ENCODE results near the gene TMCC1.
"Not testable (repeated sequence)": the region's sequence is repeated elsewhere in the genome, so short reads cannot be mapped to it uniquely, and the experiment has no call there.

The TMCC1 gene

DNA sequence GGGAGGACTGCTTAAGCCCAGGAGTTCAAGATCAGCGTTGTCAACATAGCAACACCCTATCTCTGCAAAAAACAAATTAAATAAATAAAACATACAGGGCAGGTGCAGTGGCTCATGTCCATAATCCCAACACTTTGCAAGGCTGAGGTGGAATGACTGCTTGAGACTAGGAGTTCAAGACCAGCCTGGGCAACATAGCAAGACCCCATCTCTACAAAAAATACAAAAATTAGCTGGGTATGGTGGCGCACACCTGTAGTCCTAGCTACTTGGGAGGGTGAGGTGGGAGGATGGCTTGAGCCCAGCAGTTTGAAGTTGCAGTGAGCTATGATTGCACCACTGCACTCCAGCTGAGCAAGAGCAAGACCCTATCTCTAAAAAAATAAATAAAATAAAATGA is 19.0 kb downstream of the TMCC1 start:
- H3K18ac ChIP-seq (ENCODE audit: low read depth in 1 of 2, low read length in 2 of 2); H3K27me3 ChIP-seq (ENCODE audit: control insufficient read depth in 1 of 2, insufficient read depth in 1 of 2, low read length in 2 of 2); H2AK5ac ChIP-seq (ENCODE audit: low read length, severe bottlenecking); H2BK12ac ChIP-seq (ENCODE audit: low read length in 2 of 2); H2BK15ac ChIP-seq (ENCODE audit: low read depth, poor library complexity, severe bottlenecking); H2BK120ac ChIP-seq (ENCODE audit: low read depth, low read length); H2AFZ ChIP-seq (ENCODE audit: low read depth, low read length); H2BK5ac ChIP-seq (ENCODE audit: low read depth, low read length, poor library complexity, severe bottlenecking); H3K9me3 ChIP-seq (ENCODE audit: control insufficient read depth, low read length); H3K4me2 ChIP-seq (ENCODE audit: low read length, poor library complexity, severe bottlenecking); H3K4me3 ChIP-seq (ENCODE audit: insufficient read depth in 1 of 2, low read depth in 1 of 2, low read length in 2 of 2); H3K27ac ChIP-seq (ENCODE audit: low read length, poor library complexity, severe bottlenecking); H3K4ac ChIP-seq (ENCODE audit: low read depth in 1 of 2, low read length in 2 of 2); H4K91ac ChIP-seq (ENCODE audit: low read length); H3K4me1 ChIP-seq (ENCODE audit: control insufficient read depth, insufficient read depth, low read depth, low read length); H4K8ac ChIP-seq (ENCODE audit: low read length); DNase-seq; H3K9ac ChIP-seq (ENCODE audit: low read length); H3K14ac ChIP-seq (ENCODE audit: low read length in 2 of 2); H3K23ac ChIP-seq (ENCODE audit: low read length in 2 of 2): not testable (repeated sequence)
- H3K36me3 ChIP-seq (ENCODE audit: control insufficient read depth in 1 of 2, insufficient read depth in 2 of 2, low read depth in 1 of 2, low read length in 2 of 2): peaks cover 10 to 52% of the 10 kb centered on the region in 2 experiments
- peaks cover 35% of the 10 kb centered on the region for H3K79me1 ChIP-seq (replicated peaks; ENCODE audit: low read length, poor library complexity, severe bottlenecking)
- 100% methylated on average over 1 of the region's 2 CpGs for WGBS

DNA sequence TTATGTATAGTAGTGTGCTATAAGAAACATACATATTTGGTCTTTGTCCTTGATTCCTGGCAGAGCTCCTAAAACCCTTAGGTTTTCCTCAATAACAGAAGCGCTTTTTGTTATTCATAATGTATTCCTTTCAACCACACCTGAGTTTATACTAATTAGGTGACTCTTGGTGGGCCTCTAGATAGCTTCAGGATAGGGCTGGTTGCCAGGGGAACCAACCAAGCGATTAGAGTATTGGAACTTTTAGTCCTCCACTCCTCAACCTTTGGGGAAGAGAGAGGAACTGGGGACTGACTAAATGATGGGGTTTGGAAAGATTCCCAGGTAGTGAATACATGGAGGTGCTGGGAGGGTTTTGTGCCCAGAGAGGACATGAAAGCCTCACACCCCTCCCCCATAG is 24.6 kb downstream of the TMCC1 start:
- Histone ChIP-seq H3K27me3 (ENCODE audit: control insufficient read depth in 1 of 2, insufficient read depth in 1 of 2, low read length in 2 of 2) (no peaks in the 10 kb centered on the region), H3K4ac (ENCODE audit: low read depth in 1 of 2, low read length in 2 of 2) (no peak overlapping the region), H3K36me3 (ENCODE audit: control insufficient read depth in 1 of 2, insufficient read depth in 2 of 2, low read depth in 1 of 2, low read length in 2 of 2) (peaks cover 12 to 39% of the 10 kb centered on the region in 2 experiments), H3K4me2 (ENCODE audit: low read length, poor library complexity, severe bottlenecking) (no peak overlapping the region), H4K91ac (ENCODE audit: low read length) (no peak overlapping the region), H2AFZ (ENCODE audit: low read depth, low read length) (no peak overlapping the region), H3K9me3 (ENCODE audit: control insufficient read depth, low read length) (no peaks in the 10 kb centered on the region), H3K18ac (ENCODE audit: low read depth in 1 of 2, low read length in 2 of 2) (no peak overlapping the region), H3K23ac (ENCODE audit: low read length in 2 of 2) (no peak overlapping the region), H3K79me1 (replicated peaks; ENCODE audit: low read length, poor library complexity, severe bottlenecking) (peaks cover 27% of the 10 kb centered on the region), H2BK120ac (ENCODE audit: low read depth, low read length) (no peak overlapping the region), H3K27ac (ENCODE audit: low read length, poor library complexity, severe bottlenecking) (no peak overlapping the region), H3K4me1 (ENCODE audit: control insufficient read depth, insufficient read depth, low read depth, low read length) (no peaks in the 10 kb centered on the region), H2AK5ac (ENCODE audit: low read length, severe bottlenecking) (no peak overlapping the region), H2BK15ac (ENCODE audit: low read depth, poor library complexity, severe bottlenecking) (no peak overlapping the region), H2BK5ac (ENCODE audit: low read depth, low read length, poor library complexity, severe bottlenecking) (no peak overlapping the region), H3K14ac (ENCODE audit: low read length in 2 of 2) (no peak overlapping the region), H3K9ac (ENCODE audit: low read length) (no peak overlapping the region), H2BK12ac (ENCODE audit: low read length in 2 of 2) (no peak overlapping the region), H3K4me3 (ENCODE audit: insufficient read depth in 1 of 2, low read depth in 1 of 2, low read length in 2 of 2) (no peak overlapping the region), H4K8ac (ENCODE audit: low read length) (no peak overlapping the region)
- 100% methylated on average over 1 of the region's 2 CpGs for WGBS
- no peak for DNase-seq

DNA sequence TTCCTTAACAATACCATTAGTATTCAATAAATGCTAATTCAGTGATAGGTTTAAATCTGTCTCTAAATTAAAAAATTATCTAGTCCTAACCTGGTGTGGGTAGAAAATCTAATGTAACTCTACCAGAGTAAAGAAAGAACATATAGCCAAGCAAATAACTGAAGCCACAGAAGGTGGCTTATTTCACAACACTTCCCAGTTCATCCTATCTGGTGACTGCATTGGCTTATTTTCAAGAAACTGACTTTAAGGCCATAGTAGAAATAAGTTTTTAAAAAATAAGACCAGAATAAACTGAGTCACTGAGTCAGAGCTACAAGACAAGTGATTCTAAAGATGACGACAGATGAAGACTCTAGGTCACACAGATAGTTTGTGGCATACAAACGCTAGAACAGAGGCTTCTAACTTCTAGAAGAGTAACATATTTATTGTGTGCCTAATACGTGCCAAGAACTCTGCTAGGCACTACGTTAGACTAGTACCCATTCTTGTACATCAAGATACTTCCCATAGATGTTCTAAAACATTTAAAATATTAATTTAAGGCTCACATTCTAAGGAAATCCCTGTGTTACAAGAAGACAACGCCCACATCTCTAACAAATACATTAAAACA is 25.9 kb downstream of the TMCC1 start:
- Histone ChIP-seq H3K4me2 (ENCODE audit: low read length, poor library complexity, severe bottlenecking) (no peak overlapping the region), H3K27me3 (ENCODE audit: control insufficient read depth in 1 of 2, insufficient read depth in 1 of 2, low read length in 2 of 2) (no peaks in the 10 kb centered on the region), H2AFZ (ENCODE audit: low read depth, low read length) (no peak overlapping the region), H3K14ac (ENCODE audit: low read length in 2 of 2) (no peak overlapping the region), H2BK15ac (ENCODE audit: low read depth, poor library complexity, severe bottlenecking) (no peak overlapping the region), H3K36me3 (ENCODE audit: control insufficient read depth in 1 of 2, insufficient read depth in 2 of 2, low read depth in 1 of 2, low read length in 2 of 2) (peaks cover 7 to 30% of the 10 kb centered on the region in 2 experiments), H3K27ac (ENCODE audit: low read length, poor library complexity, severe bottlenecking) (no peak overlapping the region), H3K23ac (ENCODE audit: low read length in 2 of 2) (no peak overlapping the region), H4K8ac (ENCODE audit: low read length) (no peak overlapping the region), H3K9ac (ENCODE audit: low read length) (no peak overlapping the region), H2BK12ac (ENCODE audit: low read length in 2 of 2) (no peak overlapping the region), H2AK5ac (ENCODE audit: low read length, severe bottlenecking) (no peak overlapping the region), H3K79me1 (replicated peaks; ENCODE audit: low read length, poor library complexity, severe bottlenecking) (peaks cover 22% of the 10 kb centered on the region), H3K4me1 (ENCODE audit: control insufficient read depth, insufficient read depth, low read depth, low read length) (no peaks in the 10 kb centered on the region), H2BK5ac (ENCODE audit: low read depth, low read length, poor library complexity, severe bottlenecking) (no peak overlapping the region), H3K4ac (ENCODE audit: low read depth in 1 of 2, low read length in 2 of 2) (no peak overlapping the region), H4K91ac (ENCODE audit: low read length) (no peak overlapping the region), H3K4me3 (ENCODE audit: insufficient read depth in 1 of 2, low read depth in 1 of 2, low read length in 2 of 2) (no peak overlapping the region), H3K18ac (ENCODE audit: low read depth in 1 of 2, low read length in 2 of 2) (no peak overlapping the region), H3K9me3 (ENCODE audit: control insufficient read depth, low read length) (no peaks in the 10 kb centered on the region), H2BK120ac (ENCODE audit: low read depth, low read length) (no peak overlapping the region)
- no peak for DNase-seq
- 91% methylated on average over 5 of the region's 5 CpGs for WGBS

DNA sequence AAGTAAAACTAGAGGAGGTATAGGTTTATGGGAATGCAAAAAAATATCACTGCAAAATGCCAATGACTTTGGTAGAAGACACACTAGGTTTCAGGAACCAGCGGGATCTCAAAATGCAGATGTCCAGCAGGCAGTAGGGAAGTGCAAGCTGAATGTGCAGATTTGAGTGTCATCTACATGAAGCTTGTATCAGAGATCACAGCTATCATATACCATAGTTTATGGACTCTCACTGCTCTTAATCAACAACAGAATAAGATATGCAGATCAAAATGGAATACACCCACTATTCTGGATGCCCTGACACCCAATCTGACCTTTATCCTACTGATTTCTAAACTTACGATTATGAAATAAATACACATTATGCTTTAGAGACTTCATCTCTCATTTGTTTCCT is 27.7 kb downstream of the TMCC1 start:
- Histone ChIP-seq H2BK15ac (ENCODE audit: low read depth, poor library complexity, severe bottlenecking) (no peak overlapping the region), H3K4me3 (ENCODE audit: insufficient read depth in 1 of 2, low read depth in 1 of 2, low read length in 2 of 2) (no peak overlapping the region), H3K27ac (ENCODE audit: low read length, poor library complexity, severe bottlenecking) (no peak overlapping the region), H3K14ac (ENCODE audit: low read length in 2 of 2) (no peak overlapping the region), H3K79me1 (replicated peaks; ENCODE audit: low read length, poor library complexity, severe bottlenecking) (peaks cover 13% of the 10 kb centered on the region), H4K8ac (ENCODE audit: low read length) (no peak overlapping the region), H2BK5ac (ENCODE audit: low read depth, low read length, poor library complexity, severe bottlenecking) (no peak overlapping the region), H3K27me3 (ENCODE audit: control insufficient read depth in 1 of 2, insufficient read depth in 1 of 2, low read length in 2 of 2) (no peaks in the 10 kb centered on the region), H3K4me2 (ENCODE audit: low read length, poor library complexity, severe bottlenecking) (no peak overlapping the region), H3K23ac (ENCODE audit: low read length in 2 of 2) (no peak overlapping the region), H2BK12ac (ENCODE audit: low read length in 2 of 2) (no peak overlapping the region), H3K4me1 (ENCODE audit: control insufficient read depth, insufficient read depth, low read depth, low read length) (no peaks in the 10 kb centered on the region), H3K9ac (ENCODE audit: low read length) (no peak overlapping the region), H3K9me3 (ENCODE audit: control insufficient read depth, low read length) (no peaks in the 10 kb centered on the region), H3K4ac (ENCODE audit: low read depth in 1 of 2, low read length in 2 of 2) (no peak overlapping the region), H2AK5ac (ENCODE audit: low read length, severe bottlenecking) (no peak overlapping the region), H4K91ac (ENCODE audit: low read length) (no peak overlapping the region), H3K36me3 (ENCODE audit: control insufficient read depth in 1 of 2, insufficient read depth in 2 of 2, low read depth in 1 of 2, low read length in 2 of 2) (peaks cover 7 to 27% of the 10 kb centered on the region in 2 experiments), H3K18ac (ENCODE audit: low read depth in 1 of 2, low read length in 2 of 2) (no peak overlapping the region), H2BK120ac (ENCODE audit: low read depth, low read length) (no peak overlapping the region), H2AFZ (ENCODE audit: low read depth, low read length) (no peak overlapping the region)
- DNase-seq: no peak
- WGBS: 91% methylated on average over 2 of the region's 2 CpGs
